ENCODE measurements around the gene TMEM132C.

Gene TMEM132C

GRCh38 chr12:128288357-128288756 is 21.4 kb downstream of the TMEM132C start:
- DNase-seq (ENCODE audit: low read depth): no peak

- DNase-seq (ENCODE audit: low read depth): no peak
Measured at GRCh38 chr12:128288896-128289295, 21.9 kb downstream of the TMEM132C start.

GRCh38 chr12:128290938-128291337 is 24.0 kb downstream of the TMEM132C start:
- no peak for DNase-seq (ENCODE audit: low read depth)

DNA sequence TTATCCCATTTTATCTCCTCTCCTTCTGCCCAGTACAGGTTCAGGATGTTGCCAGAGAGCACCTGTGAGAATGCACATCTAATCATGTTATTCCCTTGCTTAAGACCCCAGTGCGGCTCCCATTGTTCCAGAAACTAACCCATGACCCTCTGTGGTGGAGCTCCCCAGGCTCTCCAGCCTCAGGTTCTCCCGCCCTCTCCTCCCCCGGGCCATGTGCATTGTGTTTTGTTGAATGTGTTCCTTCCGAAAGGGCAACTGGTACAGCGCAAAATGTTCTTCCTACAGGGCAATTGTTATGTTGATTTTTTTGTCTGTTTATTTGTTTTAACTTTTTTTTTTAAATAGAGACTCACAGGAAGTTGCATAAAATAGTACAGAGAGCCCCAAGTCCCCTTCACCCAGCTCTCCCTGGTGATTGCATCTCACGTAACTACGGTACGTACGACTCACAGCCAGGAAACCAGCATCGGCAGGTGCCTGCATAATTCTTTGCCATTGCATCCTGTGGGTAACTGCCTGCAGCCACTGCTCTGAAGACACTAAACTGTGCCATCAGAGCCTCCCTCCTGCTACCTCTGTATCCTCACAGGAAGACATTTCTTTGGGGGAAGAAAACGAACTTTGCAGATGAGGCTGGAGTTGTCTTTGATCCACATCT is 31.2 kb downstream of the TMEM132C start:
- no peak for DNase-seq (ENCODE audit: low read depth)

GRCh38 chr12:128305336-128305892 is 38.4 kb downstream of the TMEM132C start:
- DNase-seq (ENCODE audit: low read depth): no peak

- DNase-seq (ENCODE audit: low read depth): no peak
Measured at GRCh38 chr12:128307791-128308190, 40.8 kb downstream of the TMEM132C start.

DNA sequence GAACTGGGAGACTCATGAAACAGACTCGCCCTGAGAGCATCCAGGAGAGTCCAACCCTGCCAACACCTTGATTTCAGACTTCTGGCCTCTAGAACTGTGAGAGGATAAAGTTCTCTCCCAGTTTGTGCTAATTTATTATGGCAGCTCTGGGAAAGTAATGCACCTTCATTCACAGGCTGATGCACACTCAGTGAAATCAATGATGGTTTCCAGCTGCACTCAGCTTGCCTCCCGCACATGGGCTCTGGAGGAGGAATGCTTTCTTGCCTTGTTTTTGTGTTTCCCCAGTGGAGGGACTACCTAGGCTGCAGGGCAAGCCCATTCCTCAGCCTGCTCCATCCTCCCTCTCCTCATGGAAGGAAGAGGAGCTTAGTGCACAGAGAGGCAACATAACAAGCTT is 45.7 kb downstream of the TMEM132C start:
- no peak for DNase-seq (ENCODE audit: low read depth)

- no peak for DNase-seq (ENCODE audit: low read depth)
Measured at GRCh38 chr12:128313931-128314330, 47.0 kb downstream of the TMEM132C start.

- no peak for DNase-seq (ENCODE audit: low read depth)
Measured at GRCh38 chr12:128314611-128315010, 47.6 kb downstream of the TMEM132C start.

- DNase-seq (ENCODE audit: low read depth): no peak
Measured at GRCh38 chr12:128316078-128316477, 49.1 kb downstream of the TMEM132C start.

- DNase-seq (ENCODE audit: low read depth): no peak
Measured at GRCh38 chr12:128316973-128317526, 50.1 kb downstream of the TMEM132C start.

GRCh38 chr12:128318341-128318740 is 51.4 kb downstream of the TMEM132C start:
- DNase-seq (ENCODE audit: low read depth): no peak

- no peak for DNase-seq (ENCODE audit: low read depth)
Measured at GRCh38 chr12:128318946-128319345, 52.0 kb downstream of the TMEM132C start.

- no peak for DNase-seq (ENCODE audit: low read depth)
Measured at GRCh38 chr12:128322341-128322740, 55.4 kb downstream of the TMEM132C start.

DNA sequence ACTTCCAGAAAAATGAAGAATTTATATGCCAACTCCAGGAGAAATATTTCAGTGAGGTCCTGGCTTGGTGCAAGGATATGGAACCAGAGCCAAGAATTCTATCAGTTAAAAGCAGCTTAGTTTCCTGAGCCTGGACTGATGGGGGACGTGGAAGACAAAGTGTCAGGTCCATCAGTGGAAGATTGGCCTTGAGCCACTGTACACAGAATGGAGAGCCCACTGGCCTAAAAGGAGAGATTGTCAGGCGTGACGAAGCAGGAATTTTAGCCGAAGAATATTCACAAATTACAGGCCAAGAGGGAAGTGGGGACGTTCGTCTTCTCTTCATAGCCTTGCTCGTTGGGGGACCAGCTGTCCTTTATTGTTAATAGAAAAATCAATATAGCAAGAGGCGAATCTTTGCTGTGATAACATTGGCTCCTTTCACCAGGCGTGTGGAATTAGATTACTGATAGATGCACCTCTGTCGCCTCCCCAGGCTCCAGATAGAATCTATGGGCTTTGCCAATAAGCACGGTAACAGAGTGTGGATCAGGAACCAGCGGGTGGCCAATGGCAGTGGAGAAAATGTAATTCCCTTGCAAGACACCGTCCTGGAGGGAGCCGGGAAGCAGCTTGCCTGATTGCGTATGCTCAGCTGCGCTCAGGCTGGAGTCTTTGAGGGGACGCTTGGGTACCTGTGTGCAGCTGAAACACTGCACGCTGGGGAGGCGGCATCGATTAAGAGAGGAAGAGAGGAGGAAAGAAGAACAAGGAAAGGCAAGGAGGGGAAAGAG is 56.4 kb downstream of the TMEM132C start:
- DNase-seq (ENCODE audit: low read depth): no peak

DNA sequence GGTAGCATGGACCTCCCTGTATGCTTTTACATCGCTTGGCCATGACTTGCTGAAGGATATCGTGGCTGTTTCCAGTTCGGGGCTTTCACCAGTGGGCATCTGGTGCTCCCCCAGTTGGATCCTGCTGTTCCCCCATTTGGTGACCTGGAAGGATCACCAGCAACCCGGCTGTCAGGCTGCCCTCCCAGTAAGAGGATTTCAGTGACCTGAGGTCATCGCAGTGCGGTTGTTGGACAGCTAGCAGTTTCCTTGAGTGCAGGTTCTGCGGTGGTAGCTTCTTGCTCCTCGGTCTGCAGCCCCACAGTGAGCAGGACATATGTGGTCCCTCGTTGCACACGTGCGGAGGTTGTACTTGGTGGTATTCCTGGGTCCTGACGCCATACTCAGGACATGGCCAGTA is 58.7 kb downstream of the TMEM132C start:
- DNase-seq (ENCODE audit: low read depth): no peak

DNA sequence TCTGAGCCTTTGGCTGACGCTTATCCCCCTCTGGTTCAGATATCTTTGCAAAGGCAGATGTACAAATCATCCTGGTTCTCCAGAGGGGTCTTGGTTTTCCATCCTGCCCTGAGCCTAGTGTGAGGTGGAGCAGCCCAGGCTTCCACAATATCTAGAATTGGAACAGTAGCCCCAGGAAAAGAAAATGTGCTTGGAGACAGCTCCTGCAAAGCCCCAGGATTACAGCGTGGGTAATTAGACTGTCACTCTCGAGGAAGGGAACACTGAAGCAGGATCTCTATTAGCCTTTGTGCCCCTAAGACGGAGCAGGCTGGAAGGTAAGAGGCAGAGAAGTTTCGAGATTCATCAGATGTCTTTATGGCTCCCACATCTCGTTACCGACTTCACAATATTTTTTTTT is 59.4 kb downstream of the TMEM132C start:
- DNase-seq (ENCODE audit: low read depth): no peak

- DNase-seq (ENCODE audit: low read depth): no peak
Measured at GRCh38 chr12:128328961-128329360, 62.0 kb downstream of the TMEM132C start.

DNA sequence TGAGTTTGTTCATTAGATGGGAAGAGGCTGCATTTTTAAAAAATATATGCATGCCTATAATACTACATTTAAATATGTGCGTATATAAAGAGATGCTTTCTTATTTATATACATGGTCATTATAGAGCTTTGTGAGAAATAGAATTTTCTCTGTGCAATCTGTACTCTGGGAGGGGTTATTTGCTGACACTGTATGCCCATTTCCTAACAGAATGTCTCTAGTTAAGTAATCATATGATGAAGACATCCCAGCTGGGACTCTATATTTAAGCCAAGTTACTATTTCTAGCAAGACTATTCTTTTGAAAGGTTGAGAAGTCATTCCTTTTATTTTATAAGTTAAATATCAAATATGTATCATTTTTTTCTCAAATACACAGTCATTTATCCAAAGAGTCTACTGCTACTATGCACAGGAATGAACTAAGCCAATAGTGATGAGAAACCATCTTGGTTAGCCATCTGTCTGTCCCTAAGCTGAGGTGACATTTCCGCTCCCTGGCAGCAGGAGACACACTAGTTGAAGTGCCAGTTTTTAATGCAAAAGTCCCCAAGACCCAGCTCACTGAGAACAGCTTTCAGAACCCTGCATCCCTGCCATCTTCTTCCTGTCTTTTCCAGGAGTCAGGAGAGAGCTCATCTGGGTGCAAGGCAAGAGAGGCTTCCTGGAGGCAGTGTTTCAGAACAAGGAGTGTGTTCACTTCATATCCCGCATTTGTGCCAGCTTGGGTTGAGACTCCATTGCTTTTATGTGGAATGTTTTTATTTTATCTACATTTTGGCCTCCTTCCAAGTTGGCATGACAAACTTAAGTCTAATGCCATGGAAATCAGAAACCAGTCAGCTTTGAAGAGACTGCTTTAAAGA is 69.5 kb downstream of the TMEM132C start:
- DNase-seq (ENCODE audit: low read depth): no peak

- no peak for DNase-seq (ENCODE audit: low read depth)
Measured at GRCh38 chr12:128337071-128337345, 70.0 kb downstream of the TMEM132C start.

DNA sequence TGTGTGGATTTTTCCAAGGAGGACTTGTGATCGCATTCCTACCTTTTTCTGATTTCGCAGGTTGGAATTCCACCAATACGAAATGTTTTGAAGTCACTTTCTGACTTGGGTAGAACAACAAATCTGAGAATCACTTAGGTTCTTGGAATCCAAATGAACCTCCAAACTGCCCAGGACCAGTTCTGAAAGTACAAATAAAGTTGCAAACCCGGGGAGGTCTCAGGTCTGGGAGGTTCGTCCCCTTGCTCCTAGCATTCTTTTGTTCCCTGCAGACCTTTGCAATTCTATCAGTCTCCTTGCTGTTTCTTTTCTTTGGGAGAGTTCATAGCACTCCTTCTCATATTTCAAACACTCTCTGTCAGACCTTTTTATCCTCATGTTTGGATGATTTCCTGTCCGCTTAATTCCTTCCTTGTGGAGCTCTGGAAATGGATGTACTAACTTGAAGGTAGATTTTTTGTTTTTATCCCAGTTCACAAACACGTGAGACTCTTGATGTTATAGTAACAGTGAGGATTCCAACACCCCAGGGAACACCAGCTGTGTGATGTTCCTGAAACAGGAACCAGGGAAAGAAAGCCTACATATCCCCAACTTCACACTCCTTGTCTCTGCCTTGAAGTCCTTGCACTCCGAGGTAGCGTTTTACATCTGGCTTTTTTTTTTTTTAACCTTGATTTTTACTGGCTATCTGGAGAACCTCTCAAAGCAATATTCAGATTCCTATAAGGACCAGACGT is 70.6 kb downstream of the TMEM132C start:
- DNase-seq (ENCODE audit: low read depth): no peak
